ENCODE results near the gene ZP3.

DNA sequence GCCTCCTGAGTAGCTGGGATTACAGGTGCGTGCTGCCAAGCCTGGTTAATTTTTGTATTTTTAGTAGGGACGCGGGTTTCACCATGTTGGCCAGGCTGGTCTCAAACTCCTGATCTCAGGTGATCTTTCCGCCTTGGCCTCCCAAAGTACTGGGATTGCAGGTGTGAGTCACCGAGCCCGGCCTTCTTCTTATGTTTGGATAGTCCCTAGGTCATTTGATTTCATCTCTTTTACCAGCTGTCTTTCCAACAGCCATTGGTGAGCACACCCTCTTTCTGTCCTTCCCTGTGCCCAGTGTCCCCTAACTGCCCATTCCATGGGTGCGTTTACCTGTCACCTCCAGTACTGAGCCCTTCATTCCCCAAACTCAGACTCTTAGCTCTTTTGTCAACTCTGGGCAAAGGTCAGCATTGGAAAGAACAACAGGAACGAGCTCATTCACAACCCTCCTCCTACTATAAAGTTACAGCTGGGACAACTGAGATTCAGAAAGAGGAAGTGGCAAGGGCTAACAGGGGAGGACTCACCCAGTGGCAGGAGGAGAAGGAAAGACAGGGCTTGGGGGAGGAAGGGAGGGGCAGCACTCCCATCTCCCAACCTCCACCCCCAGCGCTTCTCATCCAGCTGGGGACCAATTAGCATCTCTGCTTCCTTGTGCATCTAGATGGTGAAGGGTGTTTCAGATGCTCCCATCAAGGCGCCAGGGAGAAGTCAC lies 20.8 kb upstream of the ZP3 start:
- TF ChIP-seq EGR1 (IDR thresholded peaks at IDR 0.05; ENCODE audit: borderline replicate concordance, low read depth, low read length) (no peak), EP300 (IDR thresholded peaks at IDR 0.05; ENCODE audit: borderline replicate concordance in 1 of 2, low read depth in 2 of 2, low read length in 2 of 2) (no peak), MAX (IDR thresholded peaks at IDR 0.05) (no peak), EZH2 (IDR thresholded peaks at IDR 0.05; ENCODE audit: low read depth, low read length, severe bottlenecking) (no peak), MAFK (IDR thresholded peaks at IDR 0.05; ENCODE audit: low read depth, low read length) (no peak), POLR2AphosphoS5 (IDR thresholded peaks at IDR 0.05; ENCODE audit: low read depth, low read length) (no peak)
- TF ChIP-seq, protein P1, sequence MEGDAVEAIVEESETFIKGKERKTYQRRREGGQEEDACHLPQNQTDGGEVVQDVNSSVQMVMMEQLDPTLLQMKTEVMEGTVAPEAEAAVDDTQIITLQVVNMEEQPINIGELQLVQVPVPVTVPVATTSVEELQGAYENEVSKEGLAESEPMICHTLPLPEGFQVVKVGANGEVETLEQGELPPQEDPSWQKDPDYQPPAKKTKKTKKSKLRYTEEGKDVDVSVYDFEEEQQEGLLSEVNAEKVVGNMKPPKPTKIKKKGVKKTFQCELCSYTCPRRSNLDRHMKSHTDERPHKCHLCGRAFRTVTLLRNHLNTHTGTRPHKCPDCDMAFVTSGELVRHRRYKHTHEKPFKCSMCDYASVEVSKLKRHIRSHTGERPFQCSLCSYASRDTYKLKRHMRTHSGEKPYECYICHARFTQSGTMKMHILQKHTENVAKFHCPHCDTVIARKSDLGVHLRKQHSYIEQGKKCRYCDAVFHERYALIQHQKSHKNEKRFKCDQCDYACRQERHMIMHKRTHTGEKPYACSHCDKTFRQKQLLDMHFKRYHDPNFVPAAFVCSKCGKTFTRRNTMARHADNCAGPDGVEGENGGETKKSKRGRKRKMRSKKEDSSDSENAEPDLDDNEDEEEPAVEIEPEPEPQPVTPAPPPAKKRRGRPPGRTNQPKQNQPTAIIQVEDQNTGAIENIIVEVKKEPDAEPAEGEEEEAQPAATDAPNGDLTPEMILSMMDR (IDR thresholded peaks at IDR 0.05; ENCODE audit: control extremely low read depth in 1 of 3, insufficient read depth in 1 of 3, low read depth in 1 of 3, low read length in 3 of 3): no peak
